Endothelial cell of umbilical vein (primary cell): ENCODE results near the gene PLPP1.

Experiments used
- FOS ChIP-seq: IDR thresholded peaks from 2 replicates; pipeline ENCODE4 v1.6.1; 2011; ENCODE audit warnings: mild to moderate bottlenecking, low read length, moderate library complexity, borderline replicate concordance; ENCODE audit not compliant: insufficient read depth
- MYC ChIP-seq: IDR thresholded peaks from one replicate; pipeline ENCODE4 v1.6.1; 2011; ENCODE audit warnings: mild to moderate bottlenecking, low read depth, low read length
- POLR2A ChIP-seq: IDR thresholded peaks from 2 replicates; pipeline ENCODE4 v1.6.1; 2012; ENCODE audit warnings: low read depth, mild to moderate bottlenecking, control low read depth, low read length
- POLR2AphosphoS5 ChIP-seq: IDR thresholded peaks from 2 replicates; pipeline ENCODE4 v1.6.1; 2012; ENCODE audit warnings: low read depth, mild to moderate bottlenecking, control low read depth, low read length, moderate library complexity; ENCODE audit not compliant: insufficient read depth
- TF ChIP-seq, protein P1 (sequence below), 2 donors: IDR thresholded peaks; 1 replicate in 1 of 2; 2 replicates in 1 of 2; pipeline ENCODE4 v1.5.1; 2011; ENCODE audit warnings: low read length in 2 of 2, mild to moderate bottlenecking in 2 of 2, moderate library complexity in 2 of 2, control low read depth in 1 of 2, inconsistent platforms in 1 of 2, low read depth in 1 of 2; ENCODE audit not compliant: insufficient read depth in 1 of 2; ENCODE audit errors: extremely low read depth in 1 of 2

DNA sequence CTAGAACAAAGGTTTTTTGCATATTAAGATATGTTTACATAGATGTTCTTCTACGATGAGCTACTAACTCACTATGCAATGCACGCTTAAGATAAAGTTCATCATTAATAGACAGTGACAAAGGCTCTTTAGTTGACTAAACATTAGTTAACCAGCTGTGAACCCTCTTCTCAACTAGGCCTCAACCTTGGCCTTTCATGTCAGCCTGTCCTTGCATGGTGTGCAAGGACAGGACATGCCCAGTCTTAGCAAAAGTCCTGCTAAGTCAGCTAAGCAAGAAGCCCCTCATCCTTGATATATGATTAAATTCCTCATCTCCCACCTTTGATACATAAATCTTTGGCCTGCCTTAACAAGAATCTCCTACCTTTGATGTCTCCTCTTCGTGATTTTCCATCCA, 50.9 kb downstream of the PLPP1 start:
- no peak for TF ChIP-seq POLR2A
- TF ChIP-seq, protein P1, sequence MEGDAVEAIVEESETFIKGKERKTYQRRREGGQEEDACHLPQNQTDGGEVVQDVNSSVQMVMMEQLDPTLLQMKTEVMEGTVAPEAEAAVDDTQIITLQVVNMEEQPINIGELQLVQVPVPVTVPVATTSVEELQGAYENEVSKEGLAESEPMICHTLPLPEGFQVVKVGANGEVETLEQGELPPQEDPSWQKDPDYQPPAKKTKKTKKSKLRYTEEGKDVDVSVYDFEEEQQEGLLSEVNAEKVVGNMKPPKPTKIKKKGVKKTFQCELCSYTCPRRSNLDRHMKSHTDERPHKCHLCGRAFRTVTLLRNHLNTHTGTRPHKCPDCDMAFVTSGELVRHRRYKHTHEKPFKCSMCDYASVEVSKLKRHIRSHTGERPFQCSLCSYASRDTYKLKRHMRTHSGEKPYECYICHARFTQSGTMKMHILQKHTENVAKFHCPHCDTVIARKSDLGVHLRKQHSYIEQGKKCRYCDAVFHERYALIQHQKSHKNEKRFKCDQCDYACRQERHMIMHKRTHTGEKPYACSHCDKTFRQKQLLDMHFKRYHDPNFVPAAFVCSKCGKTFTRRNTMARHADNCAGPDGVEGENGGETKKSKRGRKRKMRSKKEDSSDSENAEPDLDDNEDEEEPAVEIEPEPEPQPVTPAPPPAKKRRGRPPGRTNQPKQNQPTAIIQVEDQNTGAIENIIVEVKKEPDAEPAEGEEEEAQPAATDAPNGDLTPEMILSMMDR (IDR thresholded peaks at IDR 0.05; ENCODE audit: extremely low read depth in 1 of 2, insufficient read depth in 1 of 2, low read depth in 1 of 2, low read length in 2 of 2) = no peak
- no peak for TF ChIP-seq POLR2AphosphoS5
- TF ChIP-seq MYC = no peak
- no peak for TF ChIP-seq FOS
